DND-41 (cell line): ENCODE data around the gene BPIFB3.

Source experiments
- ATAC-seq: fragments of 200-7000 bp; cut with Tn5 transposase; 3 replicates; pipeline ENCODE4 v1.9.1; 2021; ENCODE audit warnings: low read depth; ENCODE audit not compliant: insufficient read depth
- DNase-seq: peaks from one replicate; pipeline ENCODE4 v3.0.0-alpha.2; 2020
- H2AFZ ChIP-seq: 2 replicates; pipeline ENCODE4 v1.6.0; 2012; ENCODE audit warnings: low read depth, low read length
- H3K27ac ChIP-seq: 2 replicates; pipeline ENCODE4 v1.5.1; 2012; ENCODE audit warnings: low read length, inconsistent platforms
- H3K27me3 ChIP-seq: fragments of 200-600 bp; sonication (generic); 2 replicates; pipeline ENCODE4 v1.6.0; 2012; ENCODE audit warnings: low read length, mild to moderate bottlenecking, inconsistent platforms; ENCODE audit not compliant: insufficient read depth, poor library complexity
- H3K36me3 ChIP-seq: 2 replicates; pipeline ENCODE4 v1.5.1; 2012; ENCODE audit warnings: low read length, inconsistent platforms; ENCODE audit not compliant: insufficient read depth
- H3K4me1 ChIP-seq: 2 replicates; pipeline ENCODE4 v1.5.1; 2012; ENCODE audit warnings: mild to moderate bottlenecking, low read length; ENCODE audit not compliant: insufficient read depth
- H3K4me2 ChIP-seq: 2 replicates; pipeline ENCODE4 v1.6.0; 2012; ENCODE audit warnings: mild to moderate bottlenecking, moderate library complexity, low read length, inconsistent platforms; ENCODE audit not compliant: insufficient read depth
- H3K4me3 ChIP-seq, 2 experiments: fragments of 200-600 bp in 1 of 2; shearing (Covaris generic) in 1 of 2; 2 replicates each; pipeline ENCODE4 v1.5.1; 2012 to 2016; ENCODE audit warnings: inconsistent platforms in 2 of 2, low read length in 2 of 2, mild to moderate bottlenecking in 2 of 2, low read depth in 1 of 2, moderate library complexity in 1 of 2
- H3K79me2 ChIP-seq: 2 replicates; pipeline ENCODE4 v1.6.0; 2012; ENCODE audit warnings: low read length, inconsistent platforms; ENCODE audit not compliant: insufficient read depth
- H3K9ac ChIP-seq: 2 replicates; pipeline ENCODE4 v1.6.0; 2012; ENCODE audit warnings: low read depth, mild to moderate bottlenecking, inconsistent platforms, low read length, moderate library complexity
- H3K9me3 ChIP-seq: 2 replicates; pipeline ENCODE4 v1.5.1; 2012; ENCODE audit warnings: low read length, moderate library complexity, mild to moderate bottlenecking, inconsistent platforms; ENCODE audit not compliant: insufficient read depth, severe bottlenecking
- H4K20me1 ChIP-seq: 2 replicates; pipeline ENCODE4 v1.6.0; 2012; ENCODE audit warnings: low read length; ENCODE audit not compliant: insufficient read depth
- EZH2 ChIP-seq: IDR thresholded peaks from 3 replicates; pipeline ENCODE4 v1.6.1; 2012; ENCODE audit warnings: borderline replicate concordance, low read depth, mild to moderate bottlenecking, moderate library complexity, low read length, inconsistent platforms; ENCODE audit not compliant: severe bottlenecking
- TF ChIP-seq, protein P1 (sequence below): IDR thresholded peaks from 2 replicates; pipeline ENCODE4 v1.5.1; 2012; ENCODE audit warnings: borderline replicate concordance, low read length, moderate library complexity, mild to moderate bottlenecking; ENCODE audit not compliant: poor library complexity, severe bottlenecking; ENCODE audit errors: extremely low read depth

Gene BPIFB3

GRCh38 chr20:33028875-33029274 lies 24.8 kb upstream of the BPIFB3 start:
- H3K9me3 ChIP-seq, result no peaks in the 10 kb centered on the region
- H3K4me2 ChIP-seq, result no peak overlapping the region
- H3K36me3 ChIP-seq, result no peaks in the 10 kb centered on the region
- ATAC-seq (no peak), DNase-seq (no peak)
- no peaks in the 10 kb centered on the region for H3K4me1 ChIP-seq
- TF ChIP-seq, protein P1, sequence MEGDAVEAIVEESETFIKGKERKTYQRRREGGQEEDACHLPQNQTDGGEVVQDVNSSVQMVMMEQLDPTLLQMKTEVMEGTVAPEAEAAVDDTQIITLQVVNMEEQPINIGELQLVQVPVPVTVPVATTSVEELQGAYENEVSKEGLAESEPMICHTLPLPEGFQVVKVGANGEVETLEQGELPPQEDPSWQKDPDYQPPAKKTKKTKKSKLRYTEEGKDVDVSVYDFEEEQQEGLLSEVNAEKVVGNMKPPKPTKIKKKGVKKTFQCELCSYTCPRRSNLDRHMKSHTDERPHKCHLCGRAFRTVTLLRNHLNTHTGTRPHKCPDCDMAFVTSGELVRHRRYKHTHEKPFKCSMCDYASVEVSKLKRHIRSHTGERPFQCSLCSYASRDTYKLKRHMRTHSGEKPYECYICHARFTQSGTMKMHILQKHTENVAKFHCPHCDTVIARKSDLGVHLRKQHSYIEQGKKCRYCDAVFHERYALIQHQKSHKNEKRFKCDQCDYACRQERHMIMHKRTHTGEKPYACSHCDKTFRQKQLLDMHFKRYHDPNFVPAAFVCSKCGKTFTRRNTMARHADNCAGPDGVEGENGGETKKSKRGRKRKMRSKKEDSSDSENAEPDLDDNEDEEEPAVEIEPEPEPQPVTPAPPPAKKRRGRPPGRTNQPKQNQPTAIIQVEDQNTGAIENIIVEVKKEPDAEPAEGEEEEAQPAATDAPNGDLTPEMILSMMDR, result no peak
- no peak for TF ChIP-seq EZH2
- no peaks in the 10 kb centered on the region for H3K27me3 ChIP-seq
- H4K20me1 ChIP-seq, result no peaks in the 10 kb centered on the region
- no peak overlapping the region for H3K9ac ChIP-seq
- H3K4me3 ChIP-seq, result no peak overlapping the region
- H3K27ac ChIP-seq, result no peak overlapping the region
- no peaks in the 10 kb centered on the region for H3K79me2 ChIP-seq
- H2AFZ ChIP-seq, result no peak overlapping the region

GRCh38 chr20:33030076-33030475 lies 23.6 kb upstream of the BPIFB3 start:
- no peak overlapping the region for H3K4me3 ChIP-seq
- H3K9ac ChIP-seq, result no peak overlapping the region
- no peaks in the 10 kb centered on the region for H3K27me3 ChIP-seq
- no peak overlapping the region for H2AFZ ChIP-seq
- H3K36me3 ChIP-seq, result no peaks in the 10 kb centered on the region
- DNase-seq, result no peak
- H3K79me2 ChIP-seq, result no peaks in the 10 kb centered on the region
- H4K20me1 ChIP-seq, result no peaks in the 10 kb centered on the region
- H3K27ac ChIP-seq, result no peak overlapping the region
- no peak for ATAC-seq
- no peaks in the 10 kb centered on the region for H3K9me3 ChIP-seq
- no peak for TF ChIP-seq EZH2
- TF ChIP-seq, protein P1, result no peak
- H3K4me2 ChIP-seq, result no peak overlapping the region
- no peaks in the 10 kb centered on the region for H3K4me1 ChIP-seq

DNA sequence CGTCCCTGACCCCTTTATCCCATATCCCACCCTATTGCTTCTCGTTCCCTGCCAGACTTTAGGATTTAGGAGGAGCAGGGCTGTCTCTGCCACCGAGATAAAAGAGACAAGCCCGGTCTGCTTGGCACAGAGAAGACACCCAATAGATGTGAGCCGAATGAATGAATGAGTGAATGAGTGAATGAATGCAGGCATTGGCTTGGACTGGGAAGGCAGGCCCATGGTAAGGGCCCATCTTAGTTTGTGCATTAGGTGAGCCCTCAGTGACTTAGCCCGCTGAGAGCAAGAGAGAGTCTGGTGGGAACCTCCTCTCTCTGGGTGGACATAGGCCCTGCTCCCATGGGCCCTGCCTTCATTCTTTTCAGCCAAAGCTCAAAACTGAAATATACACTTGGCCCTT lies 23.1 kb upstream of the BPIFB3 start:
- no peak for TF ChIP-seq EZH2
- TF ChIP-seq, protein P1, result no peak
- Histone ChIP-seq H3K4me3 (no peak overlapping the region), H4K20me1 (no peaks in the 10 kb centered on the region), H2AFZ (no peak overlapping the region), H3K79me2 (no peaks in the 10 kb centered on the region), H3K4me2 (no peak overlapping the region), H3K4me1 (no peaks in the 10 kb centered on the region), H3K27ac (no peak overlapping the region), H3K9ac (no peak overlapping the region), H3K36me3 (no peaks in the 10 kb centered on the region), H3K27me3 (no peaks in the 10 kb centered on the region), H3K9me3 (no peaks in the 10 kb centered on the region)
- DNase-seq, result no peak
- no peak for ATAC-seq

DNA sequence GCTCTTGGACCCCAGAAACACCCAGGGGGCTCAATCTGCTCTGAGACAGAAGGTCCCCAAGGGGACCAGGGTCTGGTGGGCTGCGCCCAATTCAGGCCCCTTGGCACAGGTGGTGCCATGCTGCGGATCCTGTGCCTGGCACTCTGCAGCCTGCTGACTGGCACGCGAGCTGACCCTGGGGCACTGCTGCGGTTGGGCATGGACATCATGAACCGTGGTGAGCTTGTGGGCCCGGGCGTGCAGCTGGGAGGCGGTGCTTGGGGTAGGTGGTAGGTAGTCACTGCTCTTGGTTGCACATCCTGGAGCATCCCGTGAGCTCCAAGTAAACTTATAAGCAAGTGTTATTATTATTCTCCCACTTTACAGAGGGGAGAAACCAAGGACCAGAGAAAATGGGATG lies 22.2 kb upstream of the BPIFB3 start, which contains the start of gene BPIFB6:
TSS of gene BPIFB6 (plus strand) at position 118 of the 400 bp plus-strand sequence. CDS start at position 118, 0 bp downstream.
- H3K4me3 ChIP-seq, result no peak within 1 kb of the TSS
- no peaks in the 10 kb centered on the region for H4K20me1 ChIP-seq
- no peak within 1 kb of the TSS for H2AFZ ChIP-seq
- H3K9ac ChIP-seq, result no peak within 1 kb of the TSS
- no peaks in the 10 kb centered on the region for H3K4me1 ChIP-seq
- H3K27ac ChIP-seq, result no peak within 1 kb of the TSS
- H3K36me3 ChIP-seq, result no peaks in the 10 kb centered on the region
- H3K4me2 ChIP-seq, result no peak within 1 kb of the TSS
- no peaks in the 10 kb centered on the region for H3K9me3 ChIP-seq
- no peaks in the 10 kb centered on the region for H3K79me2 ChIP-seq
- ATAC-seq (no peak), DNase-seq (no peak)
- no peaks in the 10 kb centered on the region for H3K27me3 ChIP-seq
- no peak for TF ChIP-seq EZH2
- TF ChIP-seq, protein P1, result no peak
